ENCODE measurements around the gene CTSD.

GRCh38 chr11:1780700-1781592 lies 17.2 kb upstream of the CTSD start:
- TF ChIP-seq CTCF (conservative IDR thresholded peaks at IDR 0.05; ENCODE audit: low read length) = no peak
- TF ChIP-seq EZH2phosphoT487 (IDR thresholded peaks at IDR 0.05; ENCODE audit: borderline replicate concordance) = no peak

Measured in Loucy (cell line).